OCI-LY7 (cell line): ENCODE measurements around the gene FEV. TPM values are rescaled to one million over a fixed set of nuclear protein-coding genes. Genes with fewer than 3 reads are reported as not detected.

Experiments used
- BruUV-seq: library from RNA; stranded (reverse); fragments of 400-500 nt; replicated peaks from 2 replicates; lab custom pipeline; 2021; lab: Mats Ljungman, UMichigan
- CTCF ChIA-PET: fragments of 300-600 bp; sonication (Branson Sonifier 250); formaldehyde crosslinking; loops from one replicate; lab custom pipeline; 2022; ENCODE audit warnings: antibody characterized with exemption; ENCODE audit not compliant: unreplicated experiment; lab: Charles Lee
- POLR2A ChIA-PET: fragments of 300-600 bp; sonication (Branson Sonifier 250); formaldehyde crosslinking; loops from one replicate; lab custom pipeline; 2022; ENCODE audit warnings: antibody characterized with exemption; lab: Charles Lee
- DNase-seq: peaks from one replicate; pipeline ENCODE4 v3.0.0-alpha.2; 2015; ENCODE audit warnings: low spot score
- H2AFZ ChIP-seq: fragments of 200-600 bp; sonication (generic), shearing (Covaris generic); 2 replicates; pipeline ENCODE4 v1.6.1; 2014; ENCODE audit warnings: mild to moderate bottlenecking, antibody characterized with exemption, low read length, moderate library complexity
- H3K27ac ChIP-seq: fragments of 200-600 bp; sonication (generic); 2 replicates; pipeline ENCODE4 v1.5.1; 2014; ENCODE audit warnings: mixed run types, low read depth, mild to moderate bottlenecking, moderate library complexity, low read length, inconsistent platforms; ENCODE audit not compliant: poor library complexity, severe bottlenecking
- H3K36me3 ChIP-seq: fragments of 200-600 bp; sonication (generic); 2 replicates; pipeline ENCODE4 v1.6.1; 2014; ENCODE audit warnings: mild to moderate bottlenecking, antibody characterized with exemption, low read length, moderate library complexity, mixed read lengths; ENCODE audit not compliant: insufficient read depth
- H3K4me1 ChIP-seq: fragments of 200-600 bp; sonication (generic); 2 replicates; pipeline ENCODE4 v1.5.1; 2014; ENCODE audit warnings: mild to moderate bottlenecking, low read length; ENCODE audit not compliant: insufficient read depth, poor library complexity, severe bottlenecking
- H3K4me2 ChIP-seq: fragments of 200-600 bp; sonication (generic); 2 replicates; pipeline ENCODE4 v1.6.1; 2014; ENCODE audit warnings: mild to moderate bottlenecking, low read length
- H3K4me3 ChIP-seq: fragments of 200-600 bp; sonication (generic); 2 replicates; pipeline ENCODE4 v1.5.1; 2014; ENCODE audit warnings: mild to moderate bottlenecking, low read depth, low read length; ENCODE audit not compliant: poor library complexity, severe bottlenecking
- H3K79me2 ChIP-seq: fragments of 200-600 bp; sonication (generic); 2 replicates; pipeline ENCODE4 v1.6.1; 2016; ENCODE audit warnings: low read depth, mild to moderate bottlenecking, low read length, moderate library complexity, mixed read lengths; ENCODE audit not compliant: insufficient read depth
- H3K9me2 ChIP-seq: fragments of 200-600 bp; sonication (generic); 2 replicates; pipeline ENCODE4 v1.6.1; 2016; ENCODE audit warnings: mild to moderate bottlenecking, low read length, mixed read lengths; ENCODE audit not compliant: insufficient read depth
- H3K9me3 ChIP-seq: fragments of 200-600 bp; sonication (generic); 2 replicates; pipeline ENCODE4 v1.6.1; 2014; ENCODE audit warnings: mild to moderate bottlenecking, mixed run types, low read length, mixed read lengths
- H4K20me1 ChIP-seq: fragments of 200-600 bp; sonication (generic); 2 replicates; pipeline ENCODE4 v1.6.1; 2014; ENCODE audit warnings: mild to moderate bottlenecking, antibody characterized with exemption, low read length, moderate library complexity, mixed read lengths; ENCODE audit not compliant: insufficient read depth
- EZH2phosphoT487 ChIP-seq: fragments of 200-600 bp; sonication (generic); IDR thresholded peaks from 2 replicates; pipeline ENCODE4 v1.6.1; 2018; ENCODE audit warnings: low read depth, borderline replicate concordance, mild to moderate bottlenecking, mixed run types, antibody characterized with exemption, low read length, moderate library complexity, mixed read lengths
- intact Hi-C: fragments of 100-400 bp; cut with micrococcal nuclease; formaldehyde crosslinking; loops from one replicate; pipeline ENCODE4 v1.10.0; 2022; ENCODE audit not compliant: unreplicated experiment
- total RNA-seq, 2 experiments: library from RNA; depleted of rRNA in 1 of 2; stranded (reverse); fragments of >200 nt in 1 of 2; shearing (Covaris generic) in 1 of 2; gene quantifications; 2 replicates each; pipeline ENCODE4 v1.2.3, GENCODE V29; 2014 to 2022
- TF ChIP-seq, protein P1 (sequence below): fragments of 200-600 bp; sonication (generic); conservative IDR thresholded peaks from 2 replicates; pipeline ENCODE4 v1.5.1; 2014; ENCODE audit warnings: mild to moderate bottlenecking, antibody characterized with exemption, low read length, moderate library complexity, mixed read lengths

Gene FEV
- total RNA-seq, 2 experiments from 2014 or later = not detected

DNA sequence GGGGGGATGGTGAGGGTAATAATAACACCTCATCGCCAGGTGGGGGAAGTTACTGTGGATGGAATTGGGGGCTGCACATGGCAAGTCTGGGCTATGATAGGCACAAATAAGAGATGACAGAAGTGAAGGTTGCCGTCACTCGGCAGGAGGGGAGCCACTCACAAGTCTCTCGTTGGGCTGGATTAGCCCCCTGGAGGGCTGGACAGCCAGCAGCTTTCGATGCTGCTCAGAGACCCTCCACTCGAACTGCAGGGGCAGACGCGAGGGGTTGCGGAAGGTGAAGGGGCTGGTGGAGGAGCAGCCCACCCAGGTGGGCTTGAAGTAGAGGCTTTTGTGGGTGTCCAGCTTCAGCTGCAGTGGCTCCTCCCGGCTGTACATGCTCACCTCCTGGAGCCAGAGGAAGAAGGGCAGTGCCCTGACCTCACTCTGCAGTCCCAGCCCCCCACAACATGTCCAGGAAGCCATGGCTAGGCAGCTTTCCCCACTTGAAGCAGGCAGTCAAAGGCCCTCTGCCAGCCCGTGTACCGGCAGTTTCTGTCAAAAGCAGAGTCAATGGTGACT is 38.1 kb upstream of the FEV start:
- CTCF ChIA-PET = no interaction called here
- no peaks in the 10 kb centered on the region for H3K9me2 ChIP-seq
- no peak for DNase-seq

DNA sequence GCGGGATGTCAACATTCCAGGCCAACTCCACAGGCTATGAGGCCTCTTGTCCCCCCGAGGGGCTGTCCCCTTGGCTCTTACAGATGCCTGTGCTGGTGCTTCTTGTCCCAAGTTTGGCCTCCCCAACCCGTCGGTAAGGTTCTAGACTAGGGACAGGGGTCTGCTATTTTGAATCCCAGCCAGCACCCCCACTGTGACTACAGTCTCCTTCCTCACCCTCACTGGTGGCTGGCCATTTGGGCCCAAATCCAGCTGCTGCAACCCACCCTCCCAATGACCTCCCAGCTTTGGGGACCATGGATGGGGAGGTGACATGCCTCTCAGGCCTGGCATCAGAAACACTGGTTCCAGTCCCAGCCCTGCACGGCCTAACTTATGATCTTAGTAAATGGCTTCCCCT is 37.6 kb upstream of the FEV start:
- TF ChIP-seq EZH2phosphoT487 = no peak
- TF ChIP-seq, protein P1, sequence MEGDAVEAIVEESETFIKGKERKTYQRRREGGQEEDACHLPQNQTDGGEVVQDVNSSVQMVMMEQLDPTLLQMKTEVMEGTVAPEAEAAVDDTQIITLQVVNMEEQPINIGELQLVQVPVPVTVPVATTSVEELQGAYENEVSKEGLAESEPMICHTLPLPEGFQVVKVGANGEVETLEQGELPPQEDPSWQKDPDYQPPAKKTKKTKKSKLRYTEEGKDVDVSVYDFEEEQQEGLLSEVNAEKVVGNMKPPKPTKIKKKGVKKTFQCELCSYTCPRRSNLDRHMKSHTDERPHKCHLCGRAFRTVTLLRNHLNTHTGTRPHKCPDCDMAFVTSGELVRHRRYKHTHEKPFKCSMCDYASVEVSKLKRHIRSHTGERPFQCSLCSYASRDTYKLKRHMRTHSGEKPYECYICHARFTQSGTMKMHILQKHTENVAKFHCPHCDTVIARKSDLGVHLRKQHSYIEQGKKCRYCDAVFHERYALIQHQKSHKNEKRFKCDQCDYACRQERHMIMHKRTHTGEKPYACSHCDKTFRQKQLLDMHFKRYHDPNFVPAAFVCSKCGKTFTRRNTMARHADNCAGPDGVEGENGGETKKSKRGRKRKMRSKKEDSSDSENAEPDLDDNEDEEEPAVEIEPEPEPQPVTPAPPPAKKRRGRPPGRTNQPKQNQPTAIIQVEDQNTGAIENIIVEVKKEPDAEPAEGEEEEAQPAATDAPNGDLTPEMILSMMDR = no peak
- Histone ChIP-seq H3K4me1 (no peaks in the 10 kb centered on the region), H3K9me2 (no peaks in the 10 kb centered on the region), H2AFZ (no peak overlapping the region), H4K20me1 (no peaks in the 10 kb centered on the region), H3K4me3 (no peak overlapping the region), H3K4me2 (no peak overlapping the region), H3K27ac (no peak overlapping the region), H3K9me3 (no peaks in the 10 kb centered on the region), H3K36me3 (no peaks in the 10 kb centered on the region), H3K79me2 (no peaks in the 10 kb centered on the region)
- DNase-seq = no peak
- ChIA-PET POLR2A (no interaction called here), CTCF (no interaction called here)
- intact Hi-C loops = no loop called here
- BruUV-seq = no TSS peak

More for the DNA sequence above, 38.1 kb upstream of the FEV start:
- Histone ChIP-seq H2AFZ (no peak overlapping the region), H3K79me2 (no peaks in the 10 kb centered on the region), H4K20me1 (no peaks in the 10 kb centered on the region), H3K36me3 (no peaks in the 10 kb centered on the region), H3K4me3 (no peak overlapping the region), H3K4me2 (no peak overlapping the region), H3K9me3 (no peaks in the 10 kb centered on the region), H3K4me1 (no peaks in the 10 kb centered on the region), H3K27ac (no peak overlapping the region)
- intact Hi-C loops = no loop called here
- no TSS peak for BruUV-seq
- TF ChIP-seq, protein P1 = no peak
- TF ChIP-seq EZH2phosphoT487 = no peak
- POLR2A ChIA-PET = no interaction called here

DNA sequence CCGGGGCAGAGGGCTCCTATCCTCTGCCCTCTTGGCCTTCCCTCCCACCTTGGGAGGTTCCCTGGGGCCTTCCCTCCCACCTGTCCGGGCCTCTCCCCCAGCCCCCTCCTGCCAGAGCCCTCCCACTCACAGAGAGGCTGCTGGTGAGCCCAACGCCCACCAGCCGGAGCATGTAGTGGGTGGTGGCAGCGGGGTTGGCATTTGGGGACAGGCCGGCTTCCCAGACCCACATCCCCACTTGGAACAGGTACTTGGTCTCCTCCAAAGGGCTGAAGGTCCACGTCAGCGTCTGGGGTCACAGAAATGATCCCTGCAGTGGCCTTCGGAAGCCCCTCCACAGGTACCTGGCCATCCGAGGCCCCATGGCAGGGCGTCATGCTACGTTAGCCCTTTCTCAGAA is 37.1 kb upstream of the FEV start:
- no peak for DNase-seq
- Histone ChIP-seq H3K9me2 (no peaks in the 10 kb centered on the region), H3K4me3 (no peak overlapping the region), H3K36me3 (no peaks in the 10 kb centered on the region), H3K4me2 (no peak overlapping the region), H3K79me2 (no peaks in the 10 kb centered on the region), H3K9me3 (no peaks in the 10 kb centered on the region), H4K20me1 (no peaks in the 10 kb centered on the region), H3K27ac (no peak overlapping the region), H2AFZ (no peak overlapping the region), H3K4me1 (no peaks in the 10 kb centered on the region)
- intact Hi-C loops = no loop called here
- BruUV-seq = no TSS peak
- ChIA-PET CTCF (no interaction called here), POLR2A (interaction anchor here (0.6 kb wide), 1 partner anchor 78 kb away, joined by 3 read pairs; no protein-coding TSS in a partner anchor)
- TF ChIP-seq EZH2phosphoT487 = no peak
- TF ChIP-seq, protein P1 = no peak
